BJ (cell line): Measurements from ENCODE around the gene DLG1. TPM values are rescaled to one million over a fixed set of nuclear protein-coding genes. Genes with fewer than 3 reads are reported as not detected.

Source experiments
- CTCF ChIA-PET: fragments of 350-600 bp; formaldehyde crosslinking; extraction: SDS; loops from one replicate; lab custom pipeline; 2021; ENCODE audit warnings: antibody characterized with exemption, inconsistent platforms; lab: Yijun Ruan, JAX
- POLR2A ChIA-PET: fragments of 300-600 bp; sonication (Branson Sonifier 250); formaldehyde crosslinking; extraction: SDS; loops from one replicate; lab custom pipeline; 2021; ENCODE audit warnings: antibody characterized with exemption; lab: Charles Lee
- DNase-seq: peaks from one replicate; pipeline ENCODE4 v3.0.0-alpha.2; 2011; ENCODE audit warnings: low read depth
- H3K27me3 ChIP-seq: 2 replicates; pipeline ENCODE4 v1.6.0; 2011; ENCODE audit warnings: low read length; ENCODE audit not compliant: control insufficient read depth, insufficient read depth
- H3K36me3 ChIP-seq: 2 replicates; pipeline ENCODE4 v1.5.1; 2011; ENCODE audit warnings: low read length; ENCODE audit not compliant: control insufficient read depth, insufficient read depth
- H3K4me3 ChIP-seq: 2 replicates; pipeline ENCODE4 v1.5.1; 2011; ENCODE audit warnings: low read depth, mild to moderate bottlenecking, control low read depth, low read length
- CTCF ChIP-seq: IDR thresholded peaks from 2 replicates; pipeline ENCODE4 v1.5.1; 2011; ENCODE audit warnings: low read depth, mild to moderate bottlenecking, control low read depth, inconsistent platforms, low read length, moderate library complexity; ENCODE audit not compliant: insufficient read depth
- polyA minus RNA-seq: library from RNA; depleted of rRNA, polyadenylated mRNA; stranded (reverse); fragments of >200 nt; gene quantifications from 2 replicates; pipeline ENCODE4 v1.2.3, GENCODE V29; 2011; rRNA and poly(A)+ RNA removed
- polyA plus RNA-seq: library from polyadenylated mRNA; depleted of rRNA; stranded (reverse); fragments of >200 nt; gene quantifications from 2 replicates; pipeline ENCODE4 v1.2.3, GENCODE V29; 2011; rRNA removed

The DLG1 gene
- polyA plus RNA-seq (40.4 and 79.8 TPM in 2 replicates), polyA minus RNA-seq (72.2 and 79.1 TPM in 2 replicates)

- ChIA-PET CTCF (interaction anchor here (0.7 to 1.1 kb wide), 6 partner anchors 41 to 223 kb away, joined by 3 to 4 read pairs (median 3); no protein-coding TSS in a partner anchor), POLR2A (interaction anchor here (0.6 kb wide), 2 partner anchors 22 to 169 kb away, joined by 3 to 10 read pairs; no protein-coding TSS in a partner anchor)
- Histone ChIP-seq H3K4me3 (peak within 1 kb of the TSS; percentile 81), H3K36me3 (no peaks in the 10 kb centered on the region), H3K27me3 (no peaks in the 10 kb centered on the region)
- no peak for TF ChIP-seq CTCF
- DNase-seq, result peak; percentile 53
Measured at GRCh38 chr3:197298341-197298944, at the start of gene DLG1. TSS of gene DLG1 (minus strand) at chr3:197298612. CDS start at chr3:197297204, 1,408 bp downstream.

- no peak for DNase-seq
- no peak for TF ChIP-seq CTCF
- no peak overlapping the region for H3K4me3 ChIP-seq
- H3K27me3 ChIP-seq, result no peaks in the 10 kb centered on the region; the same call in 1 of the 2 replicates
- CTCF ChIA-PET, result interaction anchor here (0.7 kb wide), 1 partner anchor 35 kb away, joined by 3 read pairs; no protein-coding TSS in a partner anchor
- POLR2A ChIA-PET, result no interaction called here
- no peaks in the 10 kb centered on the region for H3K36me3 ChIP-seq
Measured at GRCh38 chr3:197348014-197348413, 49.6 kb upstream of the DLG1 start.

GRCh38 chr3:197345390-197345789, 47.0 kb upstream of the DLG1 start:
- no peak for DNase-seq
- no peaks in the 10 kb centered on the region; the same call in 1 of the 2 replicates for H3K27me3 ChIP-seq
- no peak overlapping the region for H3K4me3 ChIP-seq
- ChIA-PET POLR2A (no interaction called here), CTCF (interaction anchor here (1.7 kb wide), 1 partner anchor 15 kb away, joined by 6 read pairs; no protein-coding TSS in a partner anchor)
- no peak for TF ChIP-seq CTCF
- no peaks in the 10 kb centered on the region for H3K36me3 ChIP-seq

- Histone ChIP-seq H3K27me3 (no peaks in the 10 kb centered on the region; the same call in 1 of the 2 replicates), H3K36me3 (no peaks in the 10 kb centered on the region), H3K4me3 (no peak overlapping the region)
- ChIA-PET CTCF (interaction anchor here (1.7 kb wide), 1 partner anchor 14 kb away, joined by 6 read pairs; no protein-coding TSS in a partner anchor), POLR2A (no interaction called here)
- DNase-seq, result no peak
- TF ChIP-seq CTCF, result no peak
Measured at GRCh38 chr3:197344582-197345318, 46.3 kb upstream of the DLG1 start.
